Panc1 (cell line): Measurements from ENCODE around the gene NEURL1B. TPM values are rescaled to one million over a fixed set of nuclear protein-coding genes. Genes with fewer than 3 reads are reported as not detected.

ENCODE experiments used
- ATAC-seq: fragments of 200-7000 bp; cut with Tn5 transposase; 2 replicates; pipeline ENCODE4 v1.9.1; 2020; ENCODE audit warnings: mild to moderate bottlenecking, moderate library complexity
- Bru-seq: library from RNA; stranded (reverse); fragments of 400-500 nt; gene quantifications from one replicate; lab custom pipeline; 2021; lab: Mats Ljungman, UMichigan
- BruChase-seq, 2 experiments: library from RNA; stranded (reverse); fragments of 400-500 nt; gene quantifications; one replicate each; lab custom pipeline; 2021; lab: Mats Ljungman, UMichigan
- BruUV-seq: library from RNA; stranded (reverse); fragments of 400-500 nt; replicated peaks from 2 replicates; lab custom pipeline; 2021; lab: Mats Ljungman, UMichigan
- CTCF ChIA-PET: fragments of 300-600 bp; sonication (Branson Sonifier 250); formaldehyde crosslinking; loops from one replicate; lab custom pipeline; 2022; ENCODE audit warnings: antibody characterized with exemption; lab: Charles Lee
- POLR2A ChIA-PET: fragments of 300-600 bp; sonication (Branson Sonifier 250); formaldehyde crosslinking; loops from one replicate; lab custom pipeline; 2022; ENCODE audit warnings: antibody characterized with exemption; lab: Charles Lee
- DNase-seq: peaks from one replicate; pipeline ENCODE4 v3.0.0-alpha.2; 2010; ENCODE audit warnings: low read depth, low spot score
- H3K27ac ChIP-seq: 2 replicates; pipeline ENCODE4 v1.5.1; 2011; ENCODE audit warnings: mild to moderate bottlenecking, low read length, inconsistent platforms
- H3K27me3 ChIP-seq: fragments of 200-500 bp; sonication (Bioruptor generic); 2 replicates; pipeline ENCODE4 v1.6.0; 2014; ENCODE audit warnings: low read length, inconsistent platforms; ENCODE audit not compliant: control insufficient read depth, insufficient read depth
- H3K36me3 ChIP-seq: fragments of 200-500 bp; sonication (Bioruptor generic); 2 replicates; pipeline ENCODE4 v1.5.1; 2014; ENCODE audit warnings: inconsistent platforms, mild to moderate bottlenecking, low read length, moderate library complexity; ENCODE audit not compliant: control insufficient read depth, insufficient read depth
- H3K4me1 ChIP-seq: 2 replicates; pipeline ENCODE4 v1.5.1; 2011; ENCODE audit warnings: inconsistent platforms, mild to moderate bottlenecking, low read length, moderate library complexity; ENCODE audit not compliant: control insufficient read depth, insufficient read depth
- H3K4me3 ChIP-seq, 2 experiments: 2 replicates each; pipeline ENCODE4 v1.5.1; 2011 to 2012; ENCODE audit warnings: low read depth in 2 of 2, low read length in 2 of 2, mild to moderate bottlenecking in 2 of 2, inconsistent platforms in 1 of 2, moderate library complexity in 1 of 2
- H3K9me3 ChIP-seq: fragments of 200-500 bp; sonication (Bioruptor generic); 2 replicates; pipeline ENCODE4 v1.5.1; 2014; ENCODE audit warnings: low read depth, mild to moderate bottlenecking, inconsistent platforms, low read length, moderate library complexity; ENCODE audit not compliant: control insufficient read depth, insufficient read depth
- POLR2AphosphoS5 ChIP-seq: IDR thresholded peaks from 2 replicates; pipeline ENCODE4 v1.6.1; 2012; ENCODE audit warnings: mild to moderate bottlenecking, low read depth, low read length, moderate library complexity
- SIN3A ChIP-seq: IDR thresholded peaks from 2 replicates; pipeline ENCODE4 v1.6.1; 2012; ENCODE audit warnings: low read depth, mild to moderate bottlenecking, low read length, moderate library complexity, borderline replicate concordance; ENCODE audit not compliant: insufficient read depth
- TCF7L2 ChIP-seq: IDR thresholded peaks from 2 replicates; pipeline ENCODE4 v1.6.1; 2011; ENCODE audit warnings: mild to moderate bottlenecking, low read depth, low read length, inconsistent platforms
- in situ Hi-C: cut with HindIII; loops from 2 replicates; pipeline ENCODE4 v1.10.0; 2016; ENCODE audit warnings: low sequenced_read_pairs, low pct_unique_long_range_greater_than_20kb
- intact Hi-C: fragments of 100-400 bp; cut with micrococcal nuclease; formaldehyde crosslinking; loops from one replicate; pipeline ENCODE4 v1.10.0; 2022; ENCODE audit not compliant: unreplicated experiment
- long read RNA-seq: library from polyadenylated mRNA; unstranded; transcript quantifications from one replicate; pipeline ENCODE4 v2.0.0, GENCODE V29; 2021; ENCODE audit not compliant: unreplicated experiment
- polyA plus RNA-seq: library from polyadenylated mRNA; unstranded; fragments of >200 nt; gene quantifications from one replicate; pipeline ENCODE4 v1.2.1, GENCODE V29; 2012; ENCODE audit warnings: missing spikeins; ENCODE audit not compliant: insufficient read length
- total RNA-seq: library from RNA; stranded (reverse); gene quantifications from one replicate; pipeline ENCODE4 v1.2.1, GENCODE V29; 2021; ENCODE audit not compliant: unreplicated experiment
- TF ChIP-seq, protein P1 (sequence below), 2 experiments: IDR thresholded peaks; 2 replicates each; pipeline ENCODE4 v1.6.1; 2011 to 2012; ENCODE audit warnings: low read depth in 2 of 2, control low read depth in 1 of 2, low read length in 1 of 2, mild to moderate bottlenecking in 1 of 2, moderate library complexity in 1 of 2; ENCODE audit not compliant: insufficient read depth in 1 of 2

Gene NEURL1B
- total RNA-seq (5.3 TPM), Bru-seq, nascent RNA (percentile 44 among the genes with signal in this experiment), BruChase-seq, experiment 1, labeled RNA remaining after a 2-hour chase (percentile 42 among the genes with signal in this experiment), BruChase-seq, experiment 2, labeled RNA remaining after a 6-hour chase (percentile 46 among the genes with signal in this experiment)
- 4.5 TPM for polyA plus RNA-seq
- long read RNA-seq, partial matches to known transcripts, result 0 of 6 reads
- long read RNA-seq, other reads (novel, unspliced or antisense), result 6 of 6 reads

DNA sequence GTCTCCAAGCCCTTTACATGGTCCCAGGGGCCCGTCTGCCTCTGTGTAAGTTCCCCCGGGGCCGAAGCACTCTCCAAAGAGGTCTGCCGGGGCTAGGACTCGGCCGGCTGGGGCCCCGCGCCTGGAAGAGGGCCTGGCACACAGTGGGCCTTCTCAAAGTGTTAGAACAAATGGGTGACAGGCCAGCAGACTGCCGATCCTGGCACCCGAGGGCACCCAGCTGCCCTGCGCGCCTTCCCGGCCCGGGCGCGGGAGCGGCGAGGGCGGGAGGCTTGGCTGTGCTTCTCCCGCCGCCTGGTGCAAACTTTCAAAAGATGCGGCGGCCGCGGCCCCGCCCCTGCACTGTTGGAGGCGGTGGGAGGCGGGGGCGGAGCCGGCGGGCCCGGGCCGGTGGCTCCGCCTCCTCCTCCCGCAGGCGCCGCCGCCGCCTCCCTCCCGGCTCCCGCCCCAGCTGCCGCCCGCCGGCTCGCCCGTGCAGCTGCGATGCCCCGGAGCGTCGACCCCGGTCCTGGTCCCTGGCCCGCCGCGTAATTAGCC lies at the start of gene NEURL1B:
NEURL1B (plus strand) TSS at position 442 of the 537 bp plus-strand sequence. CDS start 144 bp downstream, outside the sequence.
- H3K27ac ChIP-seq, result peak within 1 kb of the TSS; percentile 77
- peak within 1 kb of the TSS; percentile 62 to 70 for H3K4me3 ChIP-seq
- intact Hi-C loops (no loop called here), in situ Hi-C loops (no loop called here)
- H3K4me1 ChIP-seq, result peaks cover 11% of the 10 kb centered on the region
- POLR2A ChIA-PET, result no interaction called here
- TF ChIP-seq, protein P1, sequence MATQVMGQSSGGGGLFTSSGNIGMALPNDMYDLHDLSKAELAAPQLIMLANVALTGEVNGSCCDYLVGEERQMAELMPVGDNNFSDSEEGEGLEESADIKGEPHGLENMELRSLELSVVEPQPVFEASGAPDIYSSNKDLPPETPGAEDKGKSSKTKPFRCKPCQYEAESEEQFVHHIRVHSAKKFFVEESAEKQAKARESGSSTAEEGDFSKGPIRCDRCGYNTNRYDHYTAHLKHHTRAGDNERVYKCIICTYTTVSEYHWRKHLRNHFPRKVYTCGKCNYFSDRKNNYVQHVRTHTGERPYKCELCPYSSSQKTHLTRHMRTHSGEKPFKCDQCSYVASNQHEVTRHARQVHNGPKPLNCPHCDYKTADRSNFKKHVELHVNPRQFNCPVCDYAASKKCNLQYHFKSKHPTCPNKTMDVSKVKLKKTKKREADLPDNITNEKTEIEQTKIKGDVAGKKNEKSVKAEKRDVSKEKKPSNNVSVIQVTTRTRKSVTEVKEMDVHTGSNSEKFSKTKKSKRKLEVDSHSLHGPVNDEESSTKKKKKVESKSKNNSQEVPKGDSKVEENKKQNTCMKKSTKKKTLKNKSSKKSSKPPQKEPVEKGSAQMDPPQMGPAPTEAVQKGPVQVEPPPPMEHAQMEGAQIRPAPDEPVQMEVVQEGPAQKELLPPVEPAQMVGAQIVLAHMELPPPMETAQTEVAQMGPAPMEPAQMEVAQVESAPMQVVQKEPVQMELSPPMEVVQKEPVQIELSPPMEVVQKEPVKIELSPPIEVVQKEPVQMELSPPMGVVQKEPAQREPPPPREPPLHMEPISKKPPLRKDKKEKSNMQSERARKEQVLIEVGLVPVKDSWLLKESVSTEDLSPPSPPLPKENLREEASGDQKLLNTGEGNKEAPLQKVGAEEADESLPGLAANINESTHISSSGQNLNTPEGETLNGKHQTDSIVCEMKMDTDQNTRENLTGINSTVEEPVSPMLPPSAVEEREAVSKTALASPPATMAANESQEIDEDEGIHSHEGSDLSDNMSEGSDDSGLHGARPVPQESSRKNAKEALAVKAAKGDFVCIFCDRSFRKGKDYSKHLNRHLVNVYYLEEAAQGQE (IDR thresholded peaks at IDR 0.05; ENCODE audit: insufficient read depth in 1 of 2, low read depth in 2 of 2, low read length in 1 of 2), result no peak
- no peak for TF ChIP-seq SIN3A
- TF ChIP-seq TCF7L2, result peak; percentile 55; the same call in 1 of the 2 replicates
- TF ChIP-seq POLR2AphosphoS5, result no peak
- BruUV-seq, result no TSS peak
- no peaks in the 10 kb centered on the region for H3K36me3 ChIP-seq
- no peaks in the 10 kb centered on the region for H3K9me3 ChIP-seq
- ATAC-seq (peak; percentile 93), DNase-seq (no peak)
- H3K27me3 ChIP-seq, result peaks cover 4% of the 10 kb centered on the region; the same call in 1 of the 2 replicates
- CTCF ChIA-PET, result no interaction called here

GRCh38 chr5:172591636-172592035 lies 49.4 kb upstream of the NEURL1B start:
- H3K9me3 ChIP-seq, result no peaks in the 10 kb centered on the region
- CTCF ChIA-PET, result no interaction called here
- H3K27ac ChIP-seq, result no peak overlapping the region
- POLR2A ChIA-PET, result no interaction called here
- H3K4me1 ChIP-seq, result no peaks in the 10 kb centered on the region
- no peaks in the 10 kb centered on the region for H3K36me3 ChIP-seq
- TF ChIP-seq TCF7L2, result no peak
- TF ChIP-seq, protein P1 (IDR thresholded peaks at IDR 0.05; ENCODE audit: insufficient read depth in 1 of 2, low read depth in 2 of 2, low read length in 1 of 2), result no peak
- TF ChIP-seq POLR2AphosphoS5, result no peak
- in situ Hi-C loops, result no loop called here
- ATAC-seq (no peak), DNase-seq (no peak)
- no peaks in the 10 kb centered on the region for H3K27me3 ChIP-seq
- intact Hi-C loops, result no loop called here
- H3K4me3 ChIP-seq, result no peak overlapping the region
- BruUV-seq, result no TSS peak
